ENCODE measurements around the gene MAP10. TPM values are rescaled to one million over a fixed set of nuclear protein-coding genes. Genes with fewer than 3 reads are reported as not detected.

MAP10 gene
- total RNA-seq, 1 donor: 5.9 TPM

DNA sequence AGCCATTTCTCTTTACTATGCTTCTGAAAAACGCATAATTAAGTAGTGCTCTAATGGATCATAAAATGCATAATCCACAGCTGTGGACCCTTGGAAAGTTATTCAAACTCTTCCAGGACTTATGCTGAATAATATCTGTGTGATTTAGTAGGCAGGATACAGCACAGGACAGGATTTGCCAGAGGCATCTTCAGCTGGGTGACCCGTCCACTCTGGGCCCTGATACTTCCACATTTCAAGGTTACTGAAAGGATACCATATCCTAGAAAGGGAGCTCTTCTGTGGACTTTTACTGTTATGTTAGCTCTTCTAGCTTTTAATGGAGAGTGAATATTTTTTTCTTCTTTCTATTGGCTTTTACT is 49.6 kb downstream of the MAP10 start:
- DNase-seq (ENCODE audit: low read depth in 2 of 3, low spot score in 2 of 3): no peak

DNA sequence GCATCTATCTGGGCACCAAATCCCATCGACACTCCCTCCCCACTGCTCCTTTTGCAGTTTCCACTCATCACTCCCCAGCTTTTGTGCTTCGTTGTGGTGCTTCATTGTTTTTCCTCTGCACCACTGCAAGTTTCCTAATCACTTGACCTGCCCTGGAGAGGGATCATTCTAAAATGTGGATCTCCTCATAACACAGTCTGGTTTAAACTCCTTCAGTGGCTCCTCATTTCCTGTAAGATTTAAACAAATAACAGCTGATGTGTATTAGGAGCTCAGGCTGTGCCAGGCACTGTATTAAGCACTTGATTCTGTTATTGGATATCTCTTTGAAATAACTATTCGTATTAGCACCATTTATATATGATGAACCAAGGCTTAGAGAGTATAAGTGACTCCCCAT is 51.3 kb downstream of the MAP10 start:
- no peak for DNase-seq (ENCODE audit: low read depth in 2 of 3, low spot score in 2 of 3)

Small RNA genes within 50 kb of the gene (small RNA-seq; reads per million reads assigned to genes)
- gene RNU1-74P: not detected

Other genes with a start within 250 kb of the MAP10 start
- gene SIPA1L2, start 175.3 kb upstream of the MAP10 start, total RNA-seq: 0.81 TPM
- gene NTPCR, start 145.2 kb downstream of the MAP10 start, total RNA-seq: 11.8 TPM

Data from hematopoietic multipotent progenitor cell (in vitro differentiated cells).